Neuron (in vitro differentiated cells): ENCODE data around the gene N4BP2L2.

Experiments used
- H2AFZ ChIP-seq: one replicate; pipeline ENCODE4 v1.6.1; 2013; ENCODE audit warnings: low read depth, mild to moderate bottlenecking, inconsistent platforms, low read length, moderate library complexity
- H3K27me3 ChIP-seq: one replicate; pipeline ENCODE4 v1.6.1; 2013; ENCODE audit warnings: low read length; ENCODE audit not compliant: insufficient read depth
- H3K36me3 ChIP-seq: one replicate; pipeline ENCODE4 v1.6.1; 2013; ENCODE audit warnings: low read length; ENCODE audit not compliant: insufficient read depth
- H3K4me1 ChIP-seq: one replicate; pipeline ENCODE4 v1.6.1; 2013; ENCODE audit warnings: low read length; ENCODE audit not compliant: insufficient read depth
- H3K4me3 ChIP-seq: 2 replicates; pipeline ENCODE4 v1.5.1; 2013; ENCODE audit warnings: mild to moderate bottlenecking, low read length, moderate library complexity
- H3K9me3 ChIP-seq: one replicate; pipeline ENCODE4 v1.6.1; 2013; ENCODE audit warnings: low read length

Gene N4BP2L2

GRCh38 chr13:32446220-32446619, 92.4 kb downstream of the N4BP2L2 start:
- H3K9me3 ChIP-seq = no peaks in the 10 kb centered on the region
- no peak overlapping the region for H3K4me3 ChIP-seq
- no peaks in the 10 kb centered on the region for H3K4me1 ChIP-seq
- H3K36me3 ChIP-seq = peaks cover 2% of the 10 kb centered on the region
- no peaks in the 10 kb centered on the region for H3K27me3 ChIP-seq
- no peak overlapping the region for H2AFZ ChIP-seq

GRCh38 chr13:32445461-32445860, 93.1 kb downstream of the N4BP2L2 start:
- H3K27me3 ChIP-seq = no peaks in the 10 kb centered on the region
- no peaks in the 10 kb centered on the region for H3K4me1 ChIP-seq
- no peak overlapping the region for H2AFZ ChIP-seq
- H3K9me3 ChIP-seq = no peaks in the 10 kb centered on the region
- no peak overlapping the region for H3K4me3 ChIP-seq
- H3K36me3 ChIP-seq = peaks cover 2% of the 10 kb centered on the region

DNA sequence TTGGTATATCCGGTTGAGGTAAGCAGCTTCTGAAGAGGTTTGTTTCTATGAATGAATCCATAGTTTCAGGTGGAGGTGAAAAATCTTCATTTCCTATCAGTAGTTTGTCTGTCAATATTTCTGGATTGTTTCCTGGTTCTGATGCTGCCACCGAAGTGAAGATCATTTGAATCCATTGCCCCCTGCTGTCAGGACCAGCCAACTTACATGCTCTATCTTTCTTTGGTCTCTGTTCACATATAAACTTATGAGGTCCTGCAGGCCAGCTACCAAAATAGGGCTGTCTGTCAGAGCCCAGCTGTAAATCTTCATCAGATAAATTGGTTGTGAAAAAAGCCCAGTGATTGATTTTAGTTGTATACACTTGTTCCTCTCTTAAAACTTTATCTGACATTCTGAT, 95.5 kb downstream of the N4BP2L2 start:
- no peaks in the 10 kb centered on the region for H3K4me1 ChIP-seq
- peaks cover 2% of the 10 kb centered on the region for H3K36me3 ChIP-seq
- no peak overlapping the region for H2AFZ ChIP-seq
- no peak overlapping the region for H3K4me3 ChIP-seq
- no peaks in the 10 kb centered on the region for H3K9me3 ChIP-seq
- no peaks in the 10 kb centered on the region for H3K27me3 ChIP-seq

DNA sequence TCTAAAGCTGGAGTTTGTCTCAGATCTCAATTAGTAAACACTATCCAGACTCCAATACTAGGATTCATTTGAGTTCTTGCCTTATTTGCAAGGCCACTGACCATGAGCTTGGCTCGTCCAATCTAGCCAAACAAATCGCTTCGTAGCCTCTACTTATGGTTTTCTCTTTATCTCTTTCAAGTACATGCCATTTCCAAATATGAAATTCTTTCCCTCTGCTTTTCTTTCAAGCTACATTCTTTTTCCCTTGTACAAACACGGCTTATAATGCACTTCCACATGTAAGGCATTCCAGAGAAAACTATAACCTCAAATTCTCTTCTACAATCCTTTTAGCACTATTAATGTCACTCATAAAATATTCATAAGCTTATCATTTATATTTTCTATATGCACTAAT, 99.7 kb downstream of the N4BP2L2 start:
- H3K27me3 ChIP-seq = no peaks in the 10 kb centered on the region
- no peak overlapping the region for H2AFZ ChIP-seq
- peaks cover 5% of the 10 kb centered on the region for H3K36me3 ChIP-seq
- no peaks in the 10 kb centered on the region for H3K9me3 ChIP-seq
- no peaks in the 10 kb centered on the region for H3K4me1 ChIP-seq
- no peak overlapping the region for H3K4me3 ChIP-seq

- Histone ChIP-seq H3K9me3 (no peaks in the 10 kb centered on the region), H3K4me1 (no peaks in the 10 kb centered on the region), H3K27me3 (no peaks in the 10 kb centered on the region), H2AFZ (no peak overlapping the region), H3K4me3 (no peak overlapping the region), H3K36me3 (peaks cover 5% of the 10 kb centered on the region)
Measured at GRCh38 chr13:32432856-32433255, 105.7 kb downstream of the N4BP2L2 start.

GRCh38 chr13:32431361-32431760, 107.2 kb downstream of the N4BP2L2 start:
- H3K4me3 ChIP-seq = no peak overlapping the region
- H3K9me3 ChIP-seq = peaks cover 2% of the 10 kb centered on the region
- no peak overlapping the region for H2AFZ ChIP-seq
- H3K36me3 ChIP-seq = peaks cover 5% of the 10 kb centered on the region
- H3K27me3 ChIP-seq = no peaks in the 10 kb centered on the region
- no peaks in the 10 kb centered on the region for H3K4me1 ChIP-seq

DNA sequence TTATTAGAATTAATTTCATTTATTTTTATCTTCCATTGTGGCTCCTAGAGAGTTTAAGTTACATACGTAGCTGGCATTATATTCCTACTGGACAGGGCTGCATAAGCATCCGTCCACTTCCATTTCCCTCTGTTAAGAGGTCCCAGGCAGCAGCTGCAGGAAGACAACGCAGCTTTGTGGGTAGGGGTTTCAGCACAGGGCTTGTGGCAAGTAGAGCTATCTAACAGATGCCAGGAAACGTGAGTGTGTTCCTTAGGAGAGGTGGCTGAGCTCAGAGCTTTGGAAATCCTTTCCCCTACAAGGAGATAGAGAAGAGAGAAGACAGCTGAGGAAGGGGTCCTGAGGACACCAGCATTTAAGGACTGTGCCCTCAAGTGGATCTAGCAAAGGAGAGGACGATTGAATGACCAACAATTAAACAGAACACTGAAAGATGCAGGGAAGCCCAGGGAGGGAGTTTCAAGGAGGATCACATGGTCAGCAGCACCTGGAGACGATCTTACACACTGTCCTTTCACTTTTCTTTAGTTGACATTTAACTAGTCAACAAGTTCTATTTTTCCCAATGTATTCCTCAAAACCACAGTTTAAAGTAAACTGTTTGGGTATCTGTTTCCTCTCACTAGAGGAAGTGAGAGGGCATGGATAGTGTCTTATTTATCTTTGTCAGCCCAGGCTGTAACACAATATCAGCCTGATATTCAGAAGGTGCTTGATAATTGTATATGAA, 108.4 kb downstream of the N4BP2L2 start:
- peaks cover 5% of the 10 kb centered on the region for H3K36me3 ChIP-seq
- no peak overlapping the region for H2AFZ ChIP-seq
- no peaks in the 10 kb centered on the region for H3K27me3 ChIP-seq
- no peaks in the 10 kb centered on the region for H3K4me1 ChIP-seq
- H3K4me3 ChIP-seq = no peak overlapping the region
- H3K9me3 ChIP-seq = peaks cover 2% of the 10 kb centered on the region

DNA sequence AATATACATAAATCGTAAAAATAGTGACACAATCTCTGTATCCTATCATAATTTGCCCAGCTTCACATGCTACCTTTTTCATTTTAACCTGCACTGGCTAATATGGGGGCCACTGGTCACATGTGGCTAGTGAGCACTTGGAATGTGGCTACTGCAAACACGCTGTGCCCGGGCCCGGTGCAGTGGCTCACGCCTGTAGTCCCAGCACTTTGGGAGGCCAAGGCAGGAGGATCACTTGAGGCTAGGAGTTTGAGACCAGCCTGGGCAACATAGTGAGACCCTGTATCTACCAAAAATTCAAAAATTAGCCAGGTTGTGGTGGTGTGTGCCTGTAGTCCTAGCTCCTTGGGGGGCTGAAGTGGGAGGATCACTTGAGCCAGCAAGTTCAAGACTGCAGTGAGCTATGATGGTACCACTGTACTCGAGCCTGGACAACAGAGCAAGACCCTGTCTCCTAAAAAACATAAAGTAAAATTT, 109.1 kb downstream of the N4BP2L2 start:
- Histone ChIP-seq H3K4me1 (no peaks in the 10 kb centered on the region), H3K27me3 (no peaks in the 10 kb centered on the region), H3K36me3 (peaks cover 2% of the 10 kb centered on the region), H2AFZ (no peak overlapping the region), H3K9me3 (peaks cover 2% of the 10 kb centered on the region), H3K4me3 (no peak overlapping the region)

DNA sequence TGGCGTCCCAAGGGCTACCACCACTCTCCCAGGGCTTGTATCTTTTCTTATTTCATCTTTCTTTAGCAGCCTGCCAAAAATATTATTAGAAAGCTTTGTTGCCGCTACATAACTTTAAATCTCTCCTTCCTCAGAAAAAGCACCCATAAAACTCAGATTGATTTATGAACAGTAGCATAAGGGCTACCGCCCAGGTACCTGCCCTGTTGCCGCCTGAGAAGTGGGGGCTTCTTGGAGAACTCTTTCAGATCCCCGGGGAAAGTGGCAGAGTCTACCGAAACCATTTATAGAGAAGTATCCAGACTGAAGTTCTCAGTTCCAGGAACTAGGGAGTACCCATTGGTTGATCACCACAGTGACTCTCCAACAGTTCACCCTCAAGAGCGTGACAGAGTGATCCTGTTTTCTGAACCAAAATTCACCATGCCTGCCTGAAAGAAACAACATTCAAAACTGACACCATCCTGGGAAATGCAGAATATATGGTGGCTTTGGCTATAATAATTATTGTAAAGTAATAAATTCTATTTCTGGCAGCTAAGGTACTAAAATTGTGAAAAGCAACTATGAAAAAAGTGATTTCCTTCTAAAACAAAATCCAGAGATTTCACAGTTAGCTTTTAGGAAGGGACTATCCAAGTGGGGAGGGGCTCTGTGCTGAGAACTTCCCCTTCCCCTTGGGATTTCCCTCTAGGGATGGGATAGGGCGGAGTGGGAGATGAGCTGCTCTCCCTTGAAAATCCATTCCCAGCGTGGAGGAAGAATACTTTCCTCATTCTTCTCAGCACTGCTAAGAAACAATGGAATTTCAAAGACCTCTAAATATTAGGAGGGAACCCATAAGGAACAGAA, 109.8 kb downstream of the N4BP2L2 start:
- Histone ChIP-seq H3K9me3 (peaks cover 2% of the 10 kb centered on the region), H3K4me3 (peak overlapping the region; percentile 58), H3K27me3 (no peaks in the 10 kb centered on the region), H2AFZ (no peak overlapping the region), H3K36me3 (peaks cover 2% of the 10 kb centered on the region), H3K4me1 (no peaks in the 10 kb centered on the region)

DNA sequence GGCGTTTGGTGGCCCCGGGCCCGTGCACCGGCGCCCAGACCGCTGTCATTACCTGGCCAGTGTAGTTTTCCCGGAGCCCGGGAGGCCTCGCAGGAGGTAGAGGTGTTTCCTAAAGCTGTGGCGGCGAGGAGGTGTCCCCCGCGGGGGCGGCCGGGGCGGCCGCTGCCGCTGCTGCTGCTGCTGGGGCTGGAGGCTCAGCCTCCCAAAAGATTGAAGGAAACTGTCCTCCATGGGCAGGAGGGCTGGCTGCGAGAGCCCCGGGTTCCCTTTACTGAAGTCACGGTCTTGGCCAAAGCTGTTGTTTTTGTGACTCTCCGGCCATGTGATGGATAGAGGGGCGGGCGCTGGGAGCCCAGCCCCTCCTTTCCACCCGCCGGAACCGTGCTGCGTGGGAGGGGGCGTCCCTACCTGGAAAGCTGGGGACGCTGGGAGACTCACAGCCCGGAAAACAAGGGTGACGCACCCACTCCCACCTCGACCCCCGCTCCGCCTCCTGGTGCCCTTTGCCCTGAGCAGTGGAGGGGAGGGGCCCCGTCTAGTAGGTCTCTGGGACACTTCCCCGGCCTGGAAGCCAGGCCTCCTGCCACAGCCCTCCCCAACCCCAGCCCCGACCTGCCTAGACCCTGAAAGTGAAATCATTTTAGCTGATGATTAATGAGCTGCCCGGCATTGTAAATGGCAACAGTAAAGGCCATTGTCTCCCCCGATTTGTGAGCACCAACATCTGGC, 110.6 kb downstream of the N4BP2L2 start, which contains the start of gene N4BP2L1:
Gene N4BP2L1 (minus strand): TSS at position 279 of the 729 bp plus-strand sequence. CDS start 48 bp downstream, at position 231.
- Histone ChIP-seq H3K4me3 (peak within 1 kb of the TSS; percentile 58), H3K4me1 (no peaks in the 10 kb centered on the region), H2AFZ (peak within 1 kb of the TSS; percentile 93), H3K36me3 (peaks cover 2% of the 10 kb centered on the region), H3K9me3 (peaks cover 2% of the 10 kb centered on the region), H3K27me3 (no peaks in the 10 kb centered on the region)

DNA sequence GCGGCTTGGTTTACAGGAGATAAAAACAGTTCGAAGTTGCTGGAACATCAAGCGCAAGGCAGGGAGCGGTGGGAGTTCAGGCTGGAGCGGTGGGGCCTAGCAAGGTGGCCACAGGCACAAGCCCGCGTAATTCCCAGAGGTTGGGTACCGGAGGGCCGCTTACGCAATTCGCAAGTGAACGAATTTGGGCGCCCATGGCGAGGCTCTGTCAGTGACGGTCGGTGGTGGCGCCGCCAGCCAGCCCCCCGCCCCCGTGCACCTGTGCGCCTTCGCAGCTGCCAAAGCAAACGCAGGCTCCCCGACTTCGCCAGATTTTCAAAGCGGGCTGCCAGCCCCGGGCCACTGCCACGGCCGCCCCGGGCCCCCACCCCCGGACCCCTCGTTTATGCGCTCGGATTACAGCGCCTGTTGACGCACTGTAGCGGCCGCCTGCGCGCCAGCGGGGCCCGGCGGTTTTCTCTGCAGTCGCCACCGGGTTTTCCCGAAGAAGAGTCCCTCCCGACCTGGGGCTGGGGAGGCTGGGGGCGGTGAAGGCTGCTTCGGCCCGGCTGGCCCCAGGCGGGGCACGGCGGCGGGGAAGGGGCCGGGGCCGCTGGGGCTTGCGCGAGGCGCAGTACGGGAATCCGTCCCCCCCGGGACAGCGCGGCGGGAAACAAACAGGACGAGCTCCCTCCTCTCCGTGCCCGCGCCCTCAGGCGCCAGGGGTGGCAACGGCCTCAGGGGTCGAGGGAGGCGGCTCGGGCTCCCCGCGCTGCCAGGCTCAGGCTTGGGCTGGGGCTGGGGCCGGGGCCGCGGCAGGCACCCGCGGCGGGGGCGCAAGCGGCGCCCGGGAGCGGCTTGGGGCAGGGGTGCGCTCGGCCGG, 111.4 kb downstream of the N4BP2L2 start:
- H3K4me1 ChIP-seq = no peaks in the 10 kb centered on the region
- peak overlapping the region; percentile 58 for H3K4me3 ChIP-seq
- H3K27me3 ChIP-seq = no peaks in the 10 kb centered on the region
- peaks cover 2% of the 10 kb centered on the region for H3K9me3 ChIP-seq
- peak overlapping the region; percentile 93 for H2AFZ ChIP-seq
- peaks cover 2% of the 10 kb centered on the region for H3K36me3 ChIP-seq
